ENCODE measurements around the gene NAGA.

Gene NAGA

DNA sequence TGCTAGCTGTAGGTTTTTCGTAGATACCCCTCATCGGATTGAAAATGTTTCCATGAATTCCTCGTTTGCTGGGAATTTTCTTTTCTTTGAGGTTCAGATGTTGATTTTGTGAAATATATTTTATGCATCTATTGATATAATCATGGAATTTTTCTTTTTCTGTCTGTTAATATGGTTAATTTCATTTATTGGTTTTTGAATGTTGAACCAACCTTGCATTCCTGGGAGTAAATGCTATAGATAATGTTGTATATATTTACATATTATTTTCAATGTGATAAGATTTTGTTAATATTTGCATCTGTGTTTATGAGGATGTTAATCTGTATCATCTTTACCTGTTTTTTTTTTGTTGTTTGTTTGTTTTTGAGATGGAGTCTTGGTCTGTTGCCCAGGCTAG lies 30.6 kb upstream of the NAGA start:
- no peak overlapping the region for H3K27ac ChIP-seq (ENCODE audit: low read depth, low read length)
- no peak overlapping the region for H3K4me2 ChIP-seq (ENCODE audit: low read depth, low read length, poor library complexity, severe bottlenecking)
- no peaks in the 10 kb centered on the region for H3K27me3 ChIP-seq (ENCODE audit: low read length)
- TF ChIP-seq, protein P1, sequence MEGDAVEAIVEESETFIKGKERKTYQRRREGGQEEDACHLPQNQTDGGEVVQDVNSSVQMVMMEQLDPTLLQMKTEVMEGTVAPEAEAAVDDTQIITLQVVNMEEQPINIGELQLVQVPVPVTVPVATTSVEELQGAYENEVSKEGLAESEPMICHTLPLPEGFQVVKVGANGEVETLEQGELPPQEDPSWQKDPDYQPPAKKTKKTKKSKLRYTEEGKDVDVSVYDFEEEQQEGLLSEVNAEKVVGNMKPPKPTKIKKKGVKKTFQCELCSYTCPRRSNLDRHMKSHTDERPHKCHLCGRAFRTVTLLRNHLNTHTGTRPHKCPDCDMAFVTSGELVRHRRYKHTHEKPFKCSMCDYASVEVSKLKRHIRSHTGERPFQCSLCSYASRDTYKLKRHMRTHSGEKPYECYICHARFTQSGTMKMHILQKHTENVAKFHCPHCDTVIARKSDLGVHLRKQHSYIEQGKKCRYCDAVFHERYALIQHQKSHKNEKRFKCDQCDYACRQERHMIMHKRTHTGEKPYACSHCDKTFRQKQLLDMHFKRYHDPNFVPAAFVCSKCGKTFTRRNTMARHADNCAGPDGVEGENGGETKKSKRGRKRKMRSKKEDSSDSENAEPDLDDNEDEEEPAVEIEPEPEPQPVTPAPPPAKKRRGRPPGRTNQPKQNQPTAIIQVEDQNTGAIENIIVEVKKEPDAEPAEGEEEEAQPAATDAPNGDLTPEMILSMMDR (IDR thresholded peaks at IDR 0.05; ENCODE audit: insufficient read depth, low read length, poor library complexity, severe bottlenecking), result no peak
- TF ChIP-seq EZH2phosphoT487 (conservative IDR thresholded peaks at IDR 0.05; ENCODE audit: low read length), result no peak
- no peaks in the 10 kb centered on the region for H3K79me2 ChIP-seq (ENCODE audit: insufficient read depth, low read length)
- H2AFZ ChIP-seq (ENCODE audit: low read depth, low read length, severe bottlenecking), result no peak overlapping the region
- peaks cover 29% of the 10 kb centered on the region for H3K9me3 ChIP-seq (ENCODE audit: insufficient read depth, low read length)
- no peaks in the 10 kb centered on the region; the same call in 1 of the 2 replicates for H3F3A ChIP-seq (ENCODE audit: insufficient read depth)
- no peaks in the 10 kb centered on the region for H4K20me1 ChIP-seq (ENCODE audit: low read depth, low read length)
- no peaks in the 10 kb centered on the region for H3K9me2 ChIP-seq (replicated peaks; ENCODE audit: insufficient read depth, low read length)
- H3K4me3 ChIP-seq (ENCODE audit: insufficient read depth, low read length, poor library complexity, severe bottlenecking), result no peak overlapping the region
- no peak overlapping the region for H3K9ac ChIP-seq (ENCODE audit: low read length)
- H3K36me3 ChIP-seq (ENCODE audit: low read length), result no peaks in the 10 kb centered on the region

DNA sequence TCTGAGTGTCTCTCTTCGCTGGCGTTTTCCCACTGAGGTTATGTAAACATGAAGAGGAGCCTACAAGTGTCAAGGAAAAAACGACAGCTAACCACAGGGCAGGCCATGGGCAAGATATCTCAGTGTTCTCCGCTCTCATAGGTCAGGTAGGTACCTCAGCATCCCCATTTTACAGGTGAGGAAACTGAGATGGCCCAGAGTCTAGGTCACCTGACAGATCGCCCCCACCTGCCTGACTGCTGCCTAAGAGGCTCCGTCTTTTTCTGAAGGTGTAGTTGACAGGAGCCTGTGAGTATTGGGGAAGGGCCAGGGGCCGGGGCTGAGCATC lies 20.8 kb upstream of the NAGA start:
- Histone ChIP-seq H3K9ac (ENCODE audit: low read length) (peak overlapping the region; percentile 82), H3K9me3 (ENCODE audit: insufficient read depth, low read length) (no peaks in the 10 kb centered on the region; the same call in 1 of the 2 replicates), H3K9me2 (replicated peaks; ENCODE audit: insufficient read depth, low read length) (no peaks in the 10 kb centered on the region), H4K20me1 (ENCODE audit: low read depth, low read length) (no peaks in the 10 kb centered on the region), H3K36me3 (ENCODE audit: low read length) (peaks cover 3% of the 10 kb centered on the region; the same call in 1 of the 2 replicates), H3K4me3 (ENCODE audit: insufficient read depth, low read length, poor library complexity, severe bottlenecking) (peak overlapping the region; percentile 49), H3K27me3 (ENCODE audit: low read length) (no peaks in the 10 kb centered on the region), H3K4me2 (ENCODE audit: low read depth, low read length, poor library complexity, severe bottlenecking) (peak overlapping the region; percentile 80), H3K79me2 (ENCODE audit: insufficient read depth, low read length) (peaks cover 23% of the 10 kb centered on the region; the same call in 1 of the 2 replicates), H3F3A (ENCODE audit: insufficient read depth) (peaks cover 9% of the 10 kb centered on the region), H3K27ac (ENCODE audit: low read depth, low read length) (peak overlapping the region; percentile 8), H2AFZ (ENCODE audit: low read depth, low read length, severe bottlenecking) (peak overlapping the region; percentile 73)
- no peak for TF ChIP-seq EZH2phosphoT487 (conservative IDR thresholded peaks at IDR 0.05; ENCODE audit: low read length)
- TF ChIP-seq, protein P1 (IDR thresholded peaks at IDR 0.05; ENCODE audit: insufficient read depth, low read length, poor library complexity, severe bottlenecking), result no peak

DNA sequence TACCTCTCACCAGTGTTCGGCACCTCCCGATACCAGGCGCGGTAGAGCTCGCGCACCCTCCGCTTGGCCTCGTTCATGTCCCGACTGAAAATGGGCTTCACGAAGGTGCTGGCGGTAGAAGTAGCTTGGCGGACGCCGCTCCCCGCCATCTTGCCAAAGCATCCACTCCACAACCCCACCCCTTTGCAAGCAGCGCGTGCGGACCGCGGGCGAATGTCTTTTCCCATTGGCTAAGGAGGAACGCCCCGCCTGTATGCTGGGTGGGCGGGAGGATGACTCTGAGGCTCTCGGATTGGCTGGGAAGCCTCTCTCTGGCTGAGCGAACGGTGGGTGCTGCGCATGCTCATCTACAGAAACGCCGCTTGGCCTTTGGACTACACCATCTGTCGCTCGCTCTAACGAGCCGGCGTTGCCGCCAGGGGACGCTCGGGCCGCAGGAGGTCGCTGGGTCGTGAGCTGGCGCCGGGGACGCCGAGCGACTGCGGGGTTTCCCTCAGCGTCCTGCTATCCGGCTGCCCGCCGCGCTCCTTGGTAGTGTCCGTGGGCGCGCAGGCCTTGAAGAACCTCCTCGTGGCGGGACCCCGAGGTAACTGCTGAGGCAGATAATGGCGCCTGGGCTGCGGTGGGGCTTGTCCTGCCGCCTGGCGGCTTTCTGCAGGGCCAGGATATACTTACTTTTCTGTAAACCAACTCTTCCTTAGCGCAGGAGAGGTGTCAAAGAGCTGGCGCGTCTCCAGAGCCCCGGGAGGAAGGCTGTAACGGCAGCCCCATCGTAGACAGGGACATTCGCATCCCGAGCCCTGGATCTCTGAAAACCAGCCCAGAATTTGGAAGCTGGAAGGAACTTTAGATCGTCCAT lies 20.2 kb upstream of the NAGA start, which contains the start of gene NDUFA6:
NDUFA6 (minus strand) TSS at position 177 of the 859 bp plus-strand sequence; CDS start at position 149, 28 bp downstream.
- H3K9me3 ChIP-seq (ENCODE audit: insufficient read depth, low read length), result no peaks in the 10 kb centered on the region; the same call in 1 of the 2 replicates
- H3K36me3 ChIP-seq (ENCODE audit: low read length), result peaks cover 9% of the 10 kb centered on the region; the same call in 1 of the 2 replicates
- no peaks in the 10 kb centered on the region for H3K27me3 ChIP-seq (ENCODE audit: low read length)
- peak within 1 kb of the TSS; percentile 67 for H3K4me3 ChIP-seq (ENCODE audit: insufficient read depth, low read length, poor library complexity, severe bottlenecking)
- H3K9ac ChIP-seq (ENCODE audit: low read length), result peak within 1 kb of the TSS; percentile 82
- peaks cover 27% of the 10 kb centered on the region; the same call in 1 of the 2 replicates for H3K79me2 ChIP-seq (ENCODE audit: insufficient read depth, low read length)
- peak within 1 kb of the TSS; percentile 57 for H3K27ac ChIP-seq (ENCODE audit: low read depth, low read length)
- H2AFZ ChIP-seq (ENCODE audit: low read depth, low read length, severe bottlenecking), result peak within 1 kb of the TSS; percentile 73
- TF ChIP-seq, protein P1 (IDR thresholded peaks at IDR 0.05; ENCODE audit: insufficient read depth, low read length, poor library complexity, severe bottlenecking), result peak; percentile 84
- no peak for TF ChIP-seq EZH2phosphoT487 (conservative IDR thresholded peaks at IDR 0.05; ENCODE audit: low read length)
- H3F3A ChIP-seq (ENCODE audit: insufficient read depth), result peaks cover 14% of the 10 kb centered on the region
- no peaks in the 10 kb centered on the region for H4K20me1 ChIP-seq (ENCODE audit: low read depth, low read length)
- no peaks in the 10 kb centered on the region for H3K9me2 ChIP-seq (replicated peaks; ENCODE audit: insufficient read depth, low read length)
- H3K4me2 ChIP-seq (ENCODE audit: low read depth, low read length, poor library complexity, severe bottlenecking), result peak within 1 kb of the TSS; percentile 80
